Measurements from ENCODE around the gene EEF2KMT. TPM values are rescaled to one million over a fixed set of nuclear protein-coding genes. Genes with fewer than 3 reads are reported as not detected.
"Not testable (repeated sequence)": the region's sequence is repeated elsewhere in the genome, so short reads cannot be mapped to it uniquely, and the experiment has no call there.

EEF2KMT gene
- total and polyA plus RNA-seq, 7 donors = 8.2 to 22.2 (median 11.1) TPM

- TF ChIP-seq CTCF (IDR thresholded peaks at IDR 0.05) = no peak
- intact Hi-C loops (cut with DNase I) = no loop called here
- H3K4me1 ChIP-seq = peaks cover 5% of the 10 kb centered on the region
- H3K36me3 ChIP-seq (ENCODE audit: insufficient read depth in 1 of 2, low read depth in 1 of 2) = peaks cover 0 to 89% of the 10 kb centered on the region in 2 donors
- ATAC-seq = no peak
- no peak overlapping the region for H3K27ac ChIP-seq
- 96 to 98% (median 97%) methylated on average over 13 of the region's 13 CpGs for WGBS, 3 donors
- no peak overlapping the region for H3K4me3 ChIP-seq
- H3K27me3 ChIP-seq (ENCODE audit: insufficient read depth in 3 of 3, low read length in 2 of 3) = no peaks in the 10 kb centered on the region
- no peaks in the 10 kb centered on the region for H3K9me3 ChIP-seq
- DNase-seq = no peak
Observed at GRCh38 chr16:5077304-5077703, 20.3 kb downstream of the EEF2KMT start.

GRCh38 chr16:5075637-5076036 is 22.0 kb downstream of the EEF2KMT start:
- no peak overlapping the region for H3K27ac ChIP-seq
- ATAC-seq (no peak), DNase-seq (peak in 1 of 2 donors; percentile 6)
- peaks cover 10% of the 10 kb centered on the region for H3K4me1 ChIP-seq
- intact Hi-C loops (cut with DNase I) = no loop called here
- H3K4me3 ChIP-seq = no peak overlapping the region
- no peaks in the 10 kb centered on the region for H3K9me3 ChIP-seq
- WGBS, 3 donors = 77 to 93% (median 78%) methylated on average over 5 of the region's 5 CpGs
- TF ChIP-seq CTCF (IDR thresholded peaks at IDR 0.05) = no peak
- no peaks in the 10 kb centered on the region for H3K27me3 ChIP-seq (ENCODE audit: insufficient read depth in 3 of 3, low read length in 2 of 3)
- peaks cover 0 to 74% of the 10 kb centered on the region in 2 donors for H3K36me3 ChIP-seq (ENCODE audit: insufficient read depth in 1 of 2, low read depth in 1 of 2)

GRCh38 chr16:5073771-5074170 is 23.8 kb downstream of the EEF2KMT start:
- intact Hi-C loops (cut with DNase I); H3K9me3 ChIP-seq; H3K4me3 ChIP-seq; H3K27me3 ChIP-seq (ENCODE audit: insufficient read depth in 3 of 3, low read length in 2 of 3); ATAC-seq; H3K27ac ChIP-seq; H3K4me1 ChIP-seq: not testable (repeated sequence)
- peak in 1 of 2 donors; percentile 1 for DNase-seq
- peaks cover 0 to 55% of the 10 kb centered on the region in 2 donors for H3K36me3 ChIP-seq (ENCODE audit: insufficient read depth in 1 of 2, low read depth in 1 of 2)
- 93 to 96% (median 94%) methylated on average over 15 of the region's 15 CpGs for WGBS, 3 donors

- intact Hi-C loops (cut with DNase I) = no loop called here
- ATAC-seq = peak in 1 of 4 donors; percentile 19
- WGBS, 3 donors = 82 to 89% (median 86%) methylated on average over 2 of the region's 2 CpGs
- H3K36me3 ChIP-seq (ENCODE audit: insufficient read depth in 1 of 2, low read depth in 1 of 2) = peaks cover 0 to 51% of the 10 kb centered on the region in 2 donors
- no peak overlapping the region for H3K27ac ChIP-seq
- no peak for DNase-seq
- TF ChIP-seq CTCF (IDR thresholded peaks at IDR 0.05) = no peak
- no peaks in the 10 kb centered on the region for H3K9me3 ChIP-seq
- H3K27me3 ChIP-seq (ENCODE audit: insufficient read depth in 3 of 3, low read length in 2 of 3) = no peaks in the 10 kb centered on the region
- no peak overlapping the region for H3K4me3 ChIP-seq
- H3K4me1 ChIP-seq = peaks cover 10% of the 10 kb centered on the region
Observed at GRCh38 chr16:5073279-5073629, 24.3 kb downstream of the EEF2KMT start.

GRCh38 chr16:5072334-5073278 is 25.0 kb downstream of the EEF2KMT start:
- H3K27me3 ChIP-seq (ENCODE audit: insufficient read depth in 3 of 3, low read length in 2 of 3) = no peaks in the 10 kb centered on the region
- no peak for ATAC-seq
- no peak for TF ChIP-seq CTCF (IDR thresholded peaks at IDR 0.05)
- peak in 1 of 2 donors; percentile 5 for DNase-seq
- 54 to 62% (median 56%) methylated on average over 12 of the region's 12 CpGs for WGBS, 3 donors
- intact Hi-C loops (cut with DNase I) = no loop called here
- H3K27ac ChIP-seq = peak overlapping the region; percentile 81
- peaks cover 0 to 45% of the 10 kb centered on the region in 2 donors for H3K36me3 ChIP-seq (ENCODE audit: insufficient read depth in 1 of 2, low read depth in 1 of 2)
- peaks cover 10% of the 10 kb centered on the region for H3K4me1 ChIP-seq
- peak overlapping the region; percentile 79 for H3K4me3 ChIP-seq
- H3K9me3 ChIP-seq = no peaks in the 10 kb centered on the region
